ENCODE results near the gene ZC3H7A. TPM values are rescaled to one million over a fixed set of nuclear protein-coding genes. Genes with fewer than 3 reads are reported as not detected.

Gene ZC3H7A
- total and polyA plus RNA-seq, 9 of the 15 experiments (the other 6 are each of a cell fraction or from before 2014, with no cell fraction given), result 19.8 to 49.1 (median 28.2) TPM

DNA sequence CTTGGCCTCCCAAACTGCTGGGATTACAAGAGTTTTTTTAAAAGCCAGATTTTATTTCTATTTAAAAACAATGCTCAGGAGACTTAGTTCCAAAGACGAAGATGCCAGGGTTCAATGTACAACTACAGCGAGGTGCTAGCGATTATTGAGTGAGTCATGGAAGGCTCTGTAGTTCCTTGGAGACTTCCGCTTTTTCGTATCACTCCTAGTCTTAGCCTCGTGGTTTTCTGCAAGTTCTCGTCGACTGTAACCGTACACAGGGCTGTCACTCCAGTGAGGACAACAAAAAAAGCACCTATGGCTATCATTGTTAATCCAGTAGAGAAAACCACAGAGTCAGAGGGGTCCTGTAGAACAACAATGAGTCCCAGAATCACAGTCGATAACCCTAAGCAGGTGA is 22.7 kb upstream of the ZC3H7A start (continued):
- TF ChIP-seq BMI1 (IDR thresholded peaks at IDR 0.05; ENCODE audit: low read length) (no peak), ZNF707 (CRISPR knock-in tag; conservative IDR thresholded peaks at IDR 0.05) (no peak), SMARCA4 (IDR thresholded peaks at IDR 0.05) (peak; percentile 70; the same call in 1 of the 2 replicates), ZNF282 (CRISPR knock-in tag; IDR thresholded peaks at IDR 0.05) (no peak), TRIM24 (IDR thresholded peaks at IDR 0.05) (no peak), ZBTB43 (CRISPR knock-in tag; IDR thresholded peaks at IDR 0.05) (no peak), ARHGAP35 (IDR thresholded peaks at IDR 0.05; ENCODE audit: partially characterized antibody) (no peak), SMAD3 (CRISPR knock-in tag; conservative IDR thresholded peaks at IDR 0.05) (no peak), NFRKB (IDR thresholded peaks at IDR 0.05; ENCODE audit: low read depth) (no peak), ZC3H11A (IDR thresholded peaks at IDR 0.05; ENCODE audit: low read depth, low read length) (no peak), DDX20 (tag; IDR thresholded peaks at IDR 0.05; ENCODE audit: low read depth) (no peak), IRF9 (tag; IDR thresholded peaks at IDR 0.05) (no peak), RCOR1 (IDR thresholded peaks at IDR 0.05; ENCODE audit: borderline replicate concordance in 1 of 2, low read depth in 2 of 2, low read length in 2 of 2) (0 out of 4 replicates have a peak, but pooled peaks of 1 of the 2 experiments have one; percentile 18), HNRNPL (IDR thresholded peaks at IDR 0.05; ENCODE audit: low read depth, low read length) (no peak), ATF7 (IDR thresholded peaks at IDR 0.05) (peak; percentile 43; the same call in 1 of the 2 replicates), SETDB1 (IDR thresholded peaks at IDR 0.05; ENCODE audit: low read length) (no peak), ZC3H4 (CRISPR knock-in tag; IDR thresholded peaks at IDR 0.05; ENCODE audit: borderline replicate concordance) (no peak), KLF1 (tag; IDR thresholded peaks at IDR 0.05) (no peak), PHTF2 (CRISPR knock-in tag; IDR thresholded peaks at IDR 0.05) (no peak), ELF4 (CRISPR knock-in tag; IDR thresholded peaks at IDR 0.05) (no peak), SRSF7 (optimal IDR thresholded peaks at IDR 0.05; ENCODE audit: low read depth, low read length) (no peak), ZSCAN29 (IDR thresholded peaks at IDR 0.05) (no peak), ZNF324 (CRISPR knock-in tag; IDR thresholded peaks at IDR 0.05) (no peak), UBTF (IDR thresholded peaks at IDR 0.05; ENCODE audit: borderline replicate concordance in 1 of 2, low read depth in 2 of 2, low read length in 2 of 2) (no peak), POLR2B (IDR thresholded peaks at IDR 0.05; ENCODE audit: low read depth, partially characterized antibody) (no peak)
- TF ChIP-seq, protein P1, sequence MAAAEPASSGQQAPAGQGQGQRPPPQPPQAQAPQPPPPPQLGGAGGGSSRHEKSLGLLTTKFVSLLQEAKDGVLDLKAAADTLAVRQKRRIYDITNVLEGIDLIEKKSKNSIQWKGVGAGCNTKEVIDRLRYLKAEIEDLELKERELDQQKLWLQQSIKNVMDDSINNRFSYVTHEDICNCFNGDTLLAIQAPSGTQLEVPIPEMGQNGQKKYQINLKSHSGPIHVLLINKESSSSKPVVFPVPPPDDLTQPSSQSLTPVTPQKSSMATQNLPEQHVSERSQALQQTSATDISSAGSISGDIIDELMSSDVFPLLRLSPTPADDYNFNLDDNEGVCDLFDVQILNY (CRISPR knock-in tag; IDR thresholded peaks at IDR 0.05), result no peak
